Measurements from ENCODE around the gene NOS1AP. TPM values are rescaled to one million over a fixed set of nuclear protein-coding genes. Genes with fewer than 3 reads are reported as not detected.
"Not testable (repeated sequence)": the region's sequence is repeated elsewhere in the genome, so short reads cannot be mapped to it uniquely, and the experiment has no call there.

The NOS1AP gene
- total RNA-seq (2014; rRNA removed; shearing (Covaris generic)) = 0.02 TPM in 1 of 2 replicates, not detected in the other
- polyA plus RNA-seq (2014; cell fraction: nucleus; rRNA removed) = 0.20 TPM in 1 of 2 replicates, not detected in the other

GRCh38 chr1:162069334-162070093 is at the start of gene NOS1AP:
Gene NOS1AP (plus strand): TSS chr1:162069691. CDS start chr1:162070178, 487 bp downstream.
- peak; percentile 66 for DNase-seq (ENCODE audit: extremely low read depth, low read depth)

GRCh38 chr1:162020150-162020549 is 49.3 kb upstream of the NOS1AP start:
- no peak for DNase-seq (ENCODE audit: extremely low read depth, low read depth)

GRCh38 chr1:162021124-162021523 is 48.4 kb upstream of the NOS1AP start:
- DNase-seq (ENCODE audit: extremely low read depth, low read depth) = no peak

- no peak for DNase-seq (ENCODE audit: extremely low read depth, low read depth)
Observed at GRCh38 chr1:162022626-162023025, 46.9 kb upstream of the NOS1AP start.

- DNase-seq (ENCODE audit: extremely low read depth, low read depth) = no peak
Observed at GRCh38 chr1:162023181-162023546, 46.3 kb upstream of the NOS1AP start.

- peak; percentile 38 for DNase-seq (ENCODE audit: extremely low read depth, low read depth)
Observed at GRCh38 chr1:162023547-162024501, 45.7 kb upstream of the NOS1AP start, which contains the start of gene OLFML2B. Gene OLFML2B (minus strand): TSS chr1:162023869. CDS start chr1:162023430, 439 bp downstream.

GRCh38 chr1:162025541-162025940 is 44.0 kb upstream of the NOS1AP start:
- no peak for DNase-seq (ENCODE audit: extremely low read depth, low read depth)

GRCh38 chr1:162026881-162027280 is 42.6 kb upstream of the NOS1AP start:
- no peak for DNase-seq (ENCODE audit: extremely low read depth, low read depth)

GRCh38 chr1:162028726-162029125 is 40.8 kb upstream of the NOS1AP start:
- DNase-seq (ENCODE audit: extremely low read depth, low read depth) = no peak

- no peak for DNase-seq (ENCODE audit: extremely low read depth, low read depth)
Observed at GRCh38 chr1:162029157-162029556, 40.3 kb upstream of the NOS1AP start.

GRCh38 chr1:162030759-162031280 is 38.7 kb upstream of the NOS1AP start:
- no peak for DNase-seq (ENCODE audit: extremely low read depth, low read depth)

GRCh38 chr1:162033428-162033827 is 36.1 kb upstream of the NOS1AP start:
- no peak for DNase-seq (ENCODE audit: extremely low read depth, low read depth)

- no peak for DNase-seq (ENCODE audit: extremely low read depth, low read depth)
Observed at GRCh38 chr1:162035241-162035640, 34.2 kb upstream of the NOS1AP start.

GRCh38 chr1:162036163-162036562 is 33.3 kb upstream of the NOS1AP start:
- DNase-seq (ENCODE audit: extremely low read depth, low read depth) = no peak

- DNase-seq (ENCODE audit: extremely low read depth, low read depth) = no peak
Observed at GRCh38 chr1:162038624-162039023, 30.9 kb upstream of the NOS1AP start.

- no peak for DNase-seq (ENCODE audit: extremely low read depth, low read depth)
Observed at GRCh38 chr1:162040001-162040400, 29.5 kb upstream of the NOS1AP start.

- DNase-seq (ENCODE audit: extremely low read depth, low read depth) = no peak
Observed at GRCh38 chr1:162040657-162041056, 28.8 kb upstream of the NOS1AP start.

- DNase-seq (ENCODE audit: extremely low read depth, low read depth) = no peak
Observed at GRCh38 chr1:162042361-162042760, 27.1 kb upstream of the NOS1AP start.

- DNase-seq (ENCODE audit: extremely low read depth, low read depth) = no peak
Observed at GRCh38 chr1:162046921-162047320, 22.6 kb upstream of the NOS1AP start.

- DNase-seq (ENCODE audit: extremely low read depth, low read depth) = not testable (repeated sequence)
Observed at GRCh38 chr1:162053949-162054348, 15.5 kb upstream of the NOS1AP start.

- no peak for DNase-seq (ENCODE audit: extremely low read depth, low read depth)
Observed at GRCh38 chr1:162055062-162055461, 14.4 kb upstream of the NOS1AP start.
